ENCODE measurements around the gene RBMS1. TPM values are rescaled to one million over a fixed set of nuclear protein-coding genes. Genes with fewer than 3 reads are reported as not detected.

The RBMS1 gene
- total and polyA plus RNA-seq, 4 donors, result 7.9 to 23.5 (median 15.5) TPM

- H3K4me3 ChIP-seq (ENCODE audit: low read depth in 1 of 3, low read length in 3 of 3), result no peak overlapping the region
- DNase-seq (ENCODE audit: low spot score), result no peak
- H3K9me3 ChIP-seq (ENCODE audit: control insufficient read depth in 4 of 4, low read length in 3 of 4), result no peaks in the 10 kb centered on the region
- peak overlapping the region in 1 of 2 donors; percentile 32 for H3K27ac ChIP-seq (ENCODE audit: low read depth in 1 of 2, low read length in 2 of 2)
- peaks cover 0 to 6% (median 0%) of the 10 kb centered on the region in 4 donors for H3K4me1 ChIP-seq (ENCODE audit: control insufficient read depth in 4 of 4, insufficient read depth in 4 of 4, low read length in 3 of 4)
- no peak overlapping the region for H3K9ac ChIP-seq (ENCODE audit: low read depth in 1 of 2, low read length in 2 of 2)
- no peaks in the 10 kb centered on the region for H3K27me3 ChIP-seq (ENCODE audit: control insufficient read depth in 4 of 4, insufficient read depth in 4 of 4, low read length in 3 of 4)
- H3K36me3 ChIP-seq (ENCODE audit: control insufficient read depth in 4 of 4, insufficient read depth in 3 of 4, low read depth in 1 of 4, low read length in 3 of 4), result peaks cover 2 to 17% (median 10%) of the 10 kb centered on the region in 4 donors
- peak in 1 of 2 donors; percentile 20 for TF ChIP-seq JUND (IDR thresholded peaks at IDR 0.05)
- no peak for TF ChIP-seq MAX (IDR thresholded peaks at IDR 0.05)
- WGBS, result 53% methylated on average over 3 of the region's 3 CpGs
Measured at GRCh38 chr2:160275656-160276055, 218.0 kb downstream of the RBMS1 start.

GRCh38 chr2:160271171-160272086 is 222.2 kb downstream of the RBMS1 start:
- Histone ChIP-seq H3K36me3 (ENCODE audit: control insufficient read depth in 4 of 4, insufficient read depth in 3 of 4, low read depth in 1 of 4, low read length in 3 of 4) (peaks cover 0 to under 1% (median 0%) of the 10 kb centered on the region in 4 donors), H3K27ac (ENCODE audit: low read depth in 1 of 2, low read length in 2 of 2) (peak overlapping the region; percentile 67 to 90), H3K4me3 (ENCODE audit: low read depth in 1 of 3, low read length in 3 of 3) (no peak overlapping the region), H3K9ac (ENCODE audit: low read depth in 1 of 2, low read length in 2 of 2) (no peak overlapping the region), H3K4me1 (ENCODE audit: control insufficient read depth in 4 of 4, insufficient read depth in 4 of 4, low read length in 3 of 4) (peaks cover 3 to 22% (median 9%) of the 10 kb centered on the region in 4 donors), H3K27me3 (ENCODE audit: control insufficient read depth in 4 of 4, insufficient read depth in 4 of 4, low read length in 3 of 4) (no peaks in the 10 kb centered on the region), H3K9me3 (ENCODE audit: control insufficient read depth in 4 of 4, low read length in 3 of 4) (no peaks in the 10 kb centered on the region)
- DNase-seq (ENCODE audit: low spot score), result no peak
- 82% methylated on average over 21 of the region's 21 CpGs for WGBS
- TF ChIP-seq JUND (IDR thresholded peaks at IDR 0.05) (no peak), ZBTB33 (IDR thresholded peaks at IDR 0.05) (no peak), GABPA (IDR thresholded peaks at IDR 0.05 in 1 of 2, conservative IDR thresholded peaks at IDR 0.05 in 1 of 2) (no peak), CTCF (IDR thresholded peaks at IDR 0.05; ENCODE audit: low read depth, low read length, missing input control) (no peak), FOXA1 (IDR thresholded peaks at IDR 0.05) (no peak), HNF4G (IDR thresholded peaks at IDR 0.05) (no peak), ATF3 (IDR thresholded peaks at IDR 0.05) (no peak), RAD21 (IDR thresholded peaks at IDR 0.05) (no peak), EGR1 (IDR thresholded peaks at IDR 0.05; ENCODE audit: low read depth in 2 of 2) (no peak), MAX (IDR thresholded peaks at IDR 0.05) (no peak), RXRA (IDR thresholded peaks at IDR 0.05) (no peak)
